ENCODE results near the gene PRSS16.

- no peak for TF ChIP-seq CTCF (conservative IDR thresholded peaks at IDR 0.05; ENCODE audit: low read length)
- TF ChIP-seq EZH2phosphoT487 (IDR thresholded peaks at IDR 0.05; ENCODE audit: borderline replicate concordance), result no peak
These were observed 8.4 kb downstream of the PRSS16 start for GRCh38 chr6:27255866-27256265.

Data from Loucy (cell line).